Mononuclear cell (primary cell): ENCODE measurements around the gene TXNIP. TPM values are rescaled to one million over a fixed set of nuclear protein-coding genes. Genes with fewer than 3 reads are reported as not detected.
"Not testable (repeated sequence)": the region's sequence is repeated elsewhere in the genome, so short reads cannot be mapped to it uniquely, and the experiment has no call there.

ENCODE experiments used
- H3K27me3 ChIP-seq: 2 replicates; pipeline ENCODE4 v1.6.0; 2011; ENCODE audit warnings: low read length, control low read depth; ENCODE audit not compliant: insufficient read depth
- H3K4me1 ChIP-seq: 2 replicates; pipeline ENCODE4 v1.5.1; 2011; ENCODE audit warnings: mild to moderate bottlenecking, low read length, control low read depth; ENCODE audit not compliant: insufficient read depth
- H3K4me3 ChIP-seq: 2 replicates; pipeline ENCODE4 v1.5.1; 2011; ENCODE audit warnings: mild to moderate bottlenecking, low read length, moderate library complexity
- H3K9me3 ChIP-seq: 2 replicates; pipeline ENCODE4 v1.5.1; 2011; ENCODE audit warnings: low read depth, mild to moderate bottlenecking, control low read depth, low read length
- total RNA-seq: library from RNA; depleted of rRNA; stranded (reverse); fragments of >200 nt; gene quantifications from one replicate; pipeline ENCODE4 v1.2.3, GENCODE V29; 2012

TXNIP gene, protein sequence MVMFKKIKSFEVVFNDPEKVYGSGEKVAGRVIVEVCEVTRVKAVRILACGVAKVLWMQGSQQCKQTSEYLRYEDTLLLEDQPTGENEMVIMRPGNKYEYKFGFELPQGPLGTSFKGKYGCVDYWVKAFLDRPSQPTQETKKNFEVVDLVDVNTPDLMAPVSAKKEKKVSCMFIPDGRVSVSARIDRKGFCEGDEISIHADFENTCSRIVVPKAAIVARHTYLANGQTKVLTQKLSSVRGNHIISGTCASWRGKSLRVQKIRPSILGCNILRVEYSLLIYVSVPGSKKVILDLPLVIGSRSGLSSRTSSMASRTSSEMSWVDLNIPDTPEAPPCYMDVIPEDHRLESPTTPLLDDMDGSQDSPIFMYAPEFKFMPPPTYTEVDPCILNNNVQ
- total RNA-seq: 2,317 TPM

GRCh38 chr1:145996433-145997015 is at the start of gene TXNIP:
TSS of gene TXNIP (minus strand) at chr1:145996579. CDS start at chr1:145996266, 313 bp downstream.
- Histone ChIP-seq H3K9me3 (no peaks in the 10 kb centered on the region), H3K4me1 (peaks cover 70% of the 10 kb centered on the region), H3K4me3 (peak within 1 kb of the TSS; percentile 100), H3K27me3 (no peaks in the 10 kb centered on the region)

DNA sequence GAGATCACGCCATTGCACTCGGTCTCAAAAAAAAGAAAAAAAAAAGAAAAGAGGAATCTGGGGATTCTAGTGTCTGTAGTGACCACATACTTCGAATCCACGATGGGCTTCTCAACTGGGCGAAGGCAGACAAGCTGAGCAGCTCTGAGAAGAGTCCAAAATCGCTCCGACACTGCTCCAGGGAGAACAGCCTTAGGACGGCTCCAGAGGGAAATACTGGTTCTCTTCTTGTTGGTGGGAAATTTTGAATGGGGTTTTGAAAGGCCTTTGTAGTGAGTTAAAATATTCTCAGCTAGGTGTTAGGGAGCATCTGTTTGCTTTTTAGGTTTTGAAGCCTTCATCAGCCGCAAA is 43.4 kb upstream of the TXNIP start:
- Histone ChIP-seq H3K4me3 (no peak overlapping the region), H3K27me3 (no peaks in the 10 kb centered on the region), H3K4me1 (peaks cover 43% of the 10 kb centered on the region), H3K9me3 (no peaks in the 10 kb centered on the region)

DNA sequence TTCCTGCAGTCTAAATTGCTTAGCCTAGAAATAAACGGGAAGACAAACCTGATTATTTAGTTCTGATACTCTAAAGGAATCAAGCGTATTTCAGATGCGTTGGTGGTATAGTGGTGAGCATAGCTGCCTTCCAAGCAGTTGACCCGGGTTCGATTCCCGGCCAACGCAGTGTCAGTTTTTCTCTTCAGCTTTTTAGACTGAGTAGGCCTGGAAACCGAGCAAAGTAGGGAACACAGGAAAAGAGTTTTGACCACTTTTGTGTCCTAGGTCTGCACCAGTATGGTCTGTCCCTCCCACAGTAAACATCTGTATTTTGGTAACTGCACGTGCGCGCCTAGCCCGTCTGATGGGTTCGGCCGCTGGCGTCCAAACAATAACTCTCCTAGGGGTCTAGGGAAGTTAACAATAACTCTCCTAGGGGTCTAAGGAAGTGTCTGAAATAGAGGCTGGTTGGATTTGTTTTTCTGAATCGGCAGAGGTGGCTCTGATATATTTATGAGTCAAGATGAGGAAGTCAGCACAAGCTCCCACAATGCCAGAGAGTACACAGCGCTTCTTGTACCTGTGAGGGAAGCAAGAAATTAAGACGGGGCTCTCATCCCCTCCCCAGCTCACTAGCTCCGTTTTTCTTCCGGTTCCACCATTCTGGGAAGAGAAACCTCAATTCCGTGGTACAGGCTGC is 40.7 kb upstream of the TXNIP start:
- peaks cover 50% of the 10 kb centered on the region for H3K4me1 ChIP-seq
- H3K9me3 ChIP-seq: no peaks in the 10 kb centered on the region
- no peaks in the 10 kb centered on the region for H3K27me3 ChIP-seq
- H3K4me3 ChIP-seq: peak overlapping the region; percentile 58

DNA sequence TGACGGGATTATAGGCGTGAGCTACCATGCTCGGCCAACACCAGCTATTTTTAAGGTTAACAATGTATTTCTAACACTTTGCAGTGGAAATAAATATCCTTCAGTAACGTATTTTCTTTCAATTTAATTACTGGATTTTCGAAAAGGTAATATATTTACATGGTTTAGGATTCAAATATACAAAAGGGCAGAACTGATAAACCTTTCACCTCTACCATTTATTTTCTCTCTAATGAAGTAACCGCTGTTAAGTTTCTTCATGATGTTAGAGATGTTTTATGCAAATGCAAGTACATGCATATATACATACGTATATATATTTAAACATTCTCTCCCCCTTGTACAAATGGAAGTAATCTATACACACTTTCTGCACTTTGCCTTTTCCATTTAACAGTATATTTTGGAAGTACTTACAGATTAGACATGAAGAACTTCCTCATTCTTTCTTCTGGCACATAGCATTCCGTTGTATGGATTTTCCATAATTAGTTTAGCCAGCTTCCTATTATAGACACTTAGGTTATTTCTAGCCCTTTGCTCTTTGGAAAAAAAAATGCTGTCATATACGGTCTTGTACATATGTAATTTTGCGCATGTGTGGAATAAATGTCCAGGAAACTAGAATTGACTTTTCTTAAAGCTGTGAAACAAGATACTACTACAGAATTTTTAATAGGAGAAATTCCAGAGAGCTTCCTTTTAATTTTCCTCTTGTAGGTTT is 40.0 kb upstream of the TXNIP start:
- peak overlapping the region; percentile 58 for H3K4me3 ChIP-seq

DNA sequence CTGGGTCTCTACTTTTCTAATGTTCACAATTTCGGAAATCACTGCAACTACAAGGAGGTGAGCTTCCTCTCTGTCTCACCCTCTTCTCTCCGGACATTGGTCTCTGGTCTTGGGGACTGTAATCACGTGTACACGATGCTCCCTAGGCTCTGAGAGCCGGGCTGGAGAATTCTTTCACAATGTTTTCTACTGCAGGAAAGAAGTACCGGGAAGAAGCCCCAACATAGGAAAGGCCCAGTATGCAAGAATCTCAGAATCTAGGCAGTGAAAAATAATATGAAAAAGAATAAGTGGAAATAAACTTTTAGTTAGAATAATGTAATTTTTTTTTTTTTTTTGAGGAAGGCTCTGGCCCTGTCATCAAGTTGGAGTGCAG is 38.7 kb upstream of the TXNIP start:
- H3K9me3 ChIP-seq: no peaks in the 10 kb centered on the region
- peak overlapping the region; percentile 9 for H3K4me3 ChIP-seq
- peaks cover 50% of the 10 kb centered on the region for H3K4me1 ChIP-seq
- no peaks in the 10 kb centered on the region for H3K27me3 ChIP-seq

More for the DNA sequence above, 40.0 kb upstream of the TXNIP start:
- Histone ChIP-seq H3K4me1 (peaks cover 50% of the 10 kb centered on the region), H3K27me3 (no peaks in the 10 kb centered on the region), H3K9me3 (no peaks in the 10 kb centered on the region)

DNA sequence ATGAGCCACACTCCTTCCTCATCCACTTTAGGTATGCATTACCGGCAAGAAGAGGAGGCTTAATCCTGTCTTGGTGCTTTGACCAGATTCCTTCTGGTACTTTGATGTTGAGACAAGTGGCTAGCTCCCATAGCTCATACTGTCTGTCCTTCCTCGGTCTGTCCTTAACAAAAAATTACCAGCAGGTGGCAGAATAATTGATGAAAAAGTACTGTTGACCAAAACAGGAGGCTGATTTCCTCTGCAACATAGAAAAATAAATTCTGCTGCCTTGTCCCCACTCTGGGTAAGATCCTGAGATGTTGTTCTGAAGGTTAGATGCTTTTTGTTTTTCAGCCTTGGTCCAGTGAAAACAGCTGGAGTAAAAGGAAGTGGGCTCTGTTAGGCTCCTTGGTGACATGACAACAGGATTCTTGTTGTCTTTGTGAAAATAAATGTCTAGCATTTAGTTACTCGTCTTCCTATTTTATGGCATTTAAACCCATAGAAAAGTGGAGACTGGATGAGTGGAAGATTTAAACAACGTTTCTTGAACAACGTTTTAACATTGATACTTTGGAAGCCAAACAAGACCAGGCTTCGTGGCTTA is 36.3 kb upstream of the TXNIP start:
- peaks cover 31% of the 10 kb centered on the region for H3K4me1 ChIP-seq
- H3K4me3 ChIP-seq: no peak overlapping the region
- no peaks in the 10 kb centered on the region for H3K9me3 ChIP-seq
- H3K27me3 ChIP-seq: no peaks in the 10 kb centered on the region

DNA sequence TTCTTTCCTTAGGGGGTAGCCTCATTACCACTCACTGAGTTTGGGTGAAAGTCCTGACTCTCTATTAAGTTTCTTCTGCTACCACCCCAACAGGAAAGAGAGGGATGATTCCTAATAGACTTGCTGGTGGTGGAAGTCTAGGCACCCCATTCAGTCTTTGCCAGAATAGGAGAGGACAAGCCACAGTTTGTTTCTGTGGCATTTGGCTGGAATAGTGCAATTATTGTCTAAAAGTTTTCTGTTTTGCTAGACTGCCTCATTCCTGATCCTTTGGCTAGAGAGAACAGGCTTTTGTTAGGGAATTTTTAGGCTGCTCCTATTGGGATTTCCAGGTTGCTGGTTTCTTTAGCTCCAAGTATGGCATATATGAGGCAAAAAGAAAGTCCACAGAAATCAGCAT is 35.1 kb upstream of the TXNIP start:
- no peaks in the 10 kb centered on the region for H3K9me3 ChIP-seq
- H3K4me3 ChIP-seq: no peak overlapping the region
- no peaks in the 10 kb centered on the region for H3K27me3 ChIP-seq
- H3K4me1 ChIP-seq: peaks cover 20% of the 10 kb centered on the region

GRCh38 chr1:146029117-146029516 is 32.7 kb upstream of the TXNIP start:
- Histone ChIP-seq H3K4me1 (peaks cover 5% of the 10 kb centered on the region), H3K27me3 (no peaks in the 10 kb centered on the region), H3K4me3 (no peak overlapping the region), H3K9me3 (no peaks in the 10 kb centered on the region)

- not testable (repeated sequence) for H3K9me3 ChIP-seq, H3K4me1 ChIP-seq, H3K4me3 ChIP-seq, H3K27me3 ChIP-seq
These were observed 30.3 kb upstream of the TXNIP start for GRCh38 chr1:146026650-146027049.

- H3K4me1 ChIP-seq, H3K9me3 ChIP-seq, H3K4me3 ChIP-seq: not testable (repeated sequence)
- peaks cover 11% of the 10 kb centered on the region for H3K27me3 ChIP-seq
These were observed 29.6 kb upstream of the TXNIP start for GRCh38 chr1:146025787-146026495.

DNA sequence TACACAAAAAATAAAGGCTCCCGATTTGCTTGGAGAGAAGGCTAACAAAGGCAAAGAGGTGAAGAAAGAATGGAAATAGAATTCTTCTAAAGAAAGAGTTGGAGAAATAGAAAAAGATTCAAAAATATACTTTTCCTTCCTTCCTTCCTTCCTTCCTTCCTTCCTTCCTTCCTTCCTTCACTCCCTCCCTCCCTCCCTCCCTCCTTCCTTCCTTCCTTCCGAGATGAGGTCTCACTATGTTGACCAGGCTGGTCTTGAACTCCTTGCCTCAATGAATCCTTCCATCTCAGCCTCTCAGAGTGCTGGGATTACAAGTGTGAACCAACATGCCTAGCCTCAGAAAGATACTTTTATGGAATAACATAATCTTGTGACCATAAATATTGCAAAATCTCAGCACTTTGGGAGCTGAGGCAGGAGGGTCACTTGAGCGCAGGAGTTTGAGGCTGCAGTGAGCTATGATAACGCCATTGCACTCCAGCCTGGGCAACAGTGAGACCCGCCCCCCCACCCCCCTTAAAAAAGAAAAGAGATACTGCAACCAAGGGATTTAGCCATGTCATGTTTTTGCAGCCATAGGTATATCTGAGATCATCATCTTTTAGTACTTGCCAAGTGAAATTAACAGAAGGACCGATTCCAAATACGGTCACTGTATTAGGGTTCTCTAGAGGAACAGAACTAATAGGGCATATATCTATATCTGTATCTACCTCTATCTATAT is 26.2 kb upstream of the TXNIP start:
- H3K4me1 ChIP-seq: peaks cover 14% of the 10 kb centered on the region
- no peak overlapping the region for H3K4me3 ChIP-seq
- peaks cover 36% of the 10 kb centered on the region for H3K27me3 ChIP-seq
- no peaks in the 10 kb centered on the region for H3K9me3 ChIP-seq

GRCh38 chr1:146021622-146022402 is 25.4 kb upstream of the TXNIP start, which contains the start of gene HJV:
TSS of gene HJV (minus strand) at chr1:146021735. CDS start at chr1:146020231, 1,504 bp downstream.
- Histone ChIP-seq H3K9me3 (no peaks in the 10 kb centered on the region), H3K27me3 (peaks cover 36% of the 10 kb centered on the region), H3K4me1 (peaks cover 14% of the 10 kb centered on the region), H3K4me3 (no peak within 1 kb of the TSS)

- H3K9me3 ChIP-seq: no peaks in the 10 kb centered on the region
- H3K4me1 ChIP-seq: peaks cover 14% of the 10 kb centered on the region
- peaks cover 36% of the 10 kb centered on the region for H3K27me3 ChIP-seq
- no peak overlapping the region for H3K4me3 ChIP-seq
These were observed 24.7 kb upstream of the TXNIP start for GRCh38 chr1:146021050-146021445.
